Thymus (tissue), 11 donors: ENCODE measurements around the gene CCDC106. TPM values are rescaled to one million over a fixed set of nuclear protein-coding genes. Genes with fewer than 3 reads are reported as not detected.
A peak's percentile ranks its signal among the peaks of the same experiment; 100 is the strongest.

Source experiments
- DNase-seq, 9 donors: peaks; one replicate each; pipeline ENCODE4 v3.0.0-alpha.2; 2013; ENCODE audit warnings: low spot score in 9 of 9, low read depth in 6 of 9, missing footprints in 1 of 9
- H3K27ac ChIP-seq, 2 donors: one replicate each; pipeline ENCODE4 v1.5.1; 2013; ENCODE audit warnings: control low read depth in 1 of 2, low read depth in 1 of 2, low read length in 1 of 2, mild to moderate bottlenecking in 1 of 2, moderate library complexity in 1 of 2
- H3K27me3 ChIP-seq, 2 donors: one replicate each; pipeline ENCODE4 v1.5.1; 2013; ENCODE audit warnings: low read length in 1 of 2; ENCODE audit not compliant: control insufficient read depth in 2 of 2, insufficient read depth in 1 of 2
- H3K36me3 ChIP-seq, 2 donors: one replicate each; pipeline ENCODE4 v1.5.1; 2013; ENCODE audit warnings: low read length in 1 of 2, mild to moderate bottlenecking in 1 of 2, moderate library complexity in 1 of 2; ENCODE audit not compliant: control insufficient read depth in 2 of 2, insufficient read depth in 2 of 2
- H3K4me1 ChIP-seq, 2 donors: one replicate each; pipeline ENCODE4 v1.5.1; 2013; ENCODE audit warnings: low read length in 2 of 2; ENCODE audit not compliant: control insufficient read depth in 2 of 2, insufficient read depth in 2 of 2
- H3K4me3 ChIP-seq, 2 donors: one replicate each; pipeline ENCODE4 v1.5.1; 2013; ENCODE audit warnings: low read length in 2 of 2, control low read depth in 1 of 2, mild to moderate bottlenecking in 1 of 2
- H3K9me3 ChIP-seq, 2 donors: one replicate each; pipeline ENCODE4 v1.5.1; 2013; ENCODE audit warnings: low read length in 1 of 2, mild to moderate bottlenecking in 1 of 2; ENCODE audit not compliant: control insufficient read depth in 2 of 2, insufficient read depth in 1 of 2
- whole genome bisulfite sequencing: extraction: QIAGEN DNeasy Blood & Tissue Kit; methylation state at CpG from one replicate; pipeline ENCODE4 v1.1.7; 2013; 5-methylcytosine and 5-hydroxymethylcytosine counted together
- polyA plus RNA-seq: library from polyadenylated mRNA; stranded (reverse); fragments of 200-250 nt; gene quantifications from one replicate; pipeline ENCODE4 v1.2.3, GENCODE V29; 2013
- total RNA-seq: library from RNA; stranded (reverse); fragments of 120-200 nt; gene quantifications from one replicate; pipeline ENCODE4 v1.2.4, GENCODE V29; 2013
- donor health status: healthy.

Gene CCDC106
- total and polyA plus RNA-seq, 2 donors, result 6.2 to 17.2 TPM

- 94% methylated on average over 71 of the region's 71 CpGs for WGBS
- H3K4me3 ChIP-seq, result no peak overlapping the region
- no peaks in the 10 kb centered on the region for H3K27me3 ChIP-seq
- H3K4me1 ChIP-seq, result peaks cover 21 to 41% of the 10 kb centered on the region in 2 donors
- no peaks in the 10 kb centered on the region for H3K9me3 ChIP-seq
- no peak overlapping the region for H3K27ac ChIP-seq
- H3K36me3 ChIP-seq, result peaks cover 0 to 12% of the 10 kb centered on the region in 2 donors
- no peak for DNase-seq
Measured at GRCh38 chr19:55652311-55653128, 4.5 kb downstream of the CCDC106 start.

GRCh38 chr19:55653651-55654322 is 5.8 kb downstream of the CCDC106 start:
- peaks cover 17 to 42% of the 10 kb centered on the region in 2 donors for H3K4me1 ChIP-seq

DNA sequence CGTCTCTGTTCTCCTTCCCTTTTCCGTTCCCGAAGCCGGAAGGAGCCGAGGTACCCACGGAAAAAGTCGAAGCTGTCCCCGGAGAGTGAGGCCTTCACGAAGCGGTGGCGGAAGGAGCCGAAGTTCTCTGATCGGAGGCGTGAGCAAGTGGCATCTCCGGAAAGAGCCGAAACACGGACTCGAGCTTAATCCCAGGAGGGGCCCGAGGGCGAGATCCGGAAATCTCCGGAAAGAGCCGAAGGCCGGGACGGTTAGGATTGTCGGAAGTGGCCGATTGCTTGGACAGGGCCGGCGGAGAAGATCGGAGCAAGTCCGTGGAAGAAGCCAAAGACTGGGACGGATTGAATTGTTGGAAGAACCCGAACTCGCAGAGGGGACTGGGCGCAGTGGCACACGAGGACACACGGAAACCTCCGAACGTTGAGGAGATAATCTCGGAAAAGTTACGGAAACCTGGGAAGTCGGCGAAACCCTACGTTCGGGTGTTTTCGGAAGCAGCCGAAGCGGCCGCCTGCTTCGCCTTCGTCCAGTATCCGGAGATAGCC is 6.4 kb downstream of the CCDC106 start:
- WGBS, result under 1% methylated on average over 52 of the region's 52 CpGs
- Histone ChIP-seq H3K36me3 (peaks cover 7 to 22% of the 10 kb centered on the region in 2 donors), H3K4me1 (peaks cover 14 to 36% of the 10 kb centered on the region in 2 donors), H3K4me3 (peak overlapping the region; percentile 89 to 97), H3K9me3 (no peaks in the 10 kb centered on the region), H3K27ac (peak overlapping the region; percentile 97 to 100), H3K27me3 (no peaks in the 10 kb centered on the region)
- DNase-seq, result peak; percentile 99 to 100 (median 100)

More at GRCh38 chr19:55653651-55654322, 5.8 kb downstream of the CCDC106 start:
- Histone ChIP-seq H3K36me3 (peaks cover under 1 to 18% of the 10 kb centered on the region in 2 donors), H3K4me3 (peak overlapping the region; percentile 89 to 97), H3K27ac (peak overlapping the region; percentile 97 to 100), H3K9me3 (no peaks in the 10 kb centered on the region), H3K27me3 (no peaks in the 10 kb centered on the region)
- WGBS, result under 1% methylated on average over 57 of the region's 57 CpGs
- DNase-seq, result peak; percentile 98 to 100 (median 99)

GRCh38 chr19:55654868-55655647 is 7.0 kb downstream of the CCDC106 start, which contains the start of gene U2AF2:
TSS of gene U2AF2 (plus strand) at chr19:55655035. CDS start at chr19:55655105, 70 bp downstream.
- Histone ChIP-seq H3K27me3 (no peaks in the 10 kb centered on the region), H3K27ac (peak within 1 kb of the TSS; percentile 100), H3K9me3 (no peaks in the 10 kb centered on the region), H3K4me1 (peaks cover 14 to 32% of the 10 kb centered on the region in 2 donors), H3K4me3 (peak within 1 kb of the TSS; percentile 89 to 97), H3K36me3 (peaks cover 13 to 29% of the 10 kb centered on the region in 2 donors)
- under 1% methylated on average over 94 of the region's 95 CpGs for WGBS
- peak in 7 of 9 donors; percentile 71 to 94 (median 85) for DNase-seq

GRCh38 chr19:55655648-55656040 is 7.6 kb downstream of the CCDC106 start:
- peak overlapping the region; percentile 89 to 97 for H3K4me3 ChIP-seq
- no peaks in the 10 kb centered on the region for H3K9me3 ChIP-seq
- no peaks in the 10 kb centered on the region for H3K27me3 ChIP-seq
- no peak for DNase-seq
- peak overlapping the region; percentile 100 for H3K27ac ChIP-seq
- under 1% methylated on average over 19 of the region's 19 CpGs for WGBS
- peaks cover 19 to 35% of the 10 kb centered on the region in 2 donors for H3K36me3 ChIP-seq
- H3K4me1 ChIP-seq, result peaks cover 14 to 32% of the 10 kb centered on the region in 2 donors

GRCh38 chr19:55656552-55656951 is 8.5 kb downstream of the CCDC106 start:
- 72% methylated on average over 7 of the region's 7 CpGs for WGBS
- Histone ChIP-seq H3K36me3 (peaks cover 28 to 43% of the 10 kb centered on the region in 2 donors), H3K4me3 (peak overlapping the region; percentile 89 to 97), H3K9me3 (no peaks in the 10 kb centered on the region), H3K27me3 (no peaks in the 10 kb centered on the region), H3K4me1 (peaks cover 14 to 32% of the 10 kb centered on the region in 2 donors), H3K27ac (no peak overlapping the region)
- no peak for DNase-seq

GRCh38 chr19:55656988-55657747 is 9.2 kb downstream of the CCDC106 start:
- DNase-seq, result no peak
- peak overlapping the region in 1 of 2 donors; percentile 7 for H3K4me3 ChIP-seq
- H3K27me3 ChIP-seq, result no peaks in the 10 kb centered on the region
- no peak overlapping the region for H3K27ac ChIP-seq
- 75% methylated on average over 18 of the region's 18 CpGs for WGBS
- peaks cover 34 to 47% of the 10 kb centered on the region in 2 donors for H3K36me3 ChIP-seq
- H3K9me3 ChIP-seq, result no peaks in the 10 kb centered on the region
- H3K4me1 ChIP-seq, result peaks cover 14 to 32% of the 10 kb centered on the region in 2 donors

- no peaks in the 10 kb centered on the region for H3K27me3 ChIP-seq
- H3K9me3 ChIP-seq, result no peaks in the 10 kb centered on the region
- peaks cover 52 to 63% of the 10 kb centered on the region in 2 donors for H3K36me3 ChIP-seq
- DNase-seq, result no peak
- H3K4me1 ChIP-seq, result peaks cover 14 to 27% of the 10 kb centered on the region in 2 donors
- H3K4me3 ChIP-seq, result no peak overlapping the region
- no peak overlapping the region for H3K27ac ChIP-seq
- 97% methylated on average over 37 of the region's 37 CpGs for WGBS
Measured at GRCh38 chr19:55658846-55659459, 10.9 kb downstream of the CCDC106 start.
